Measurements from ENCODE around the gene SLC25A3.
"Not testable (repeated sequence)": the region's sequence is repeated elsewhere in the genome, so short reads cannot be mapped to it uniquely, and the experiment has no call there.

SLC25A3 gene

DNA sequence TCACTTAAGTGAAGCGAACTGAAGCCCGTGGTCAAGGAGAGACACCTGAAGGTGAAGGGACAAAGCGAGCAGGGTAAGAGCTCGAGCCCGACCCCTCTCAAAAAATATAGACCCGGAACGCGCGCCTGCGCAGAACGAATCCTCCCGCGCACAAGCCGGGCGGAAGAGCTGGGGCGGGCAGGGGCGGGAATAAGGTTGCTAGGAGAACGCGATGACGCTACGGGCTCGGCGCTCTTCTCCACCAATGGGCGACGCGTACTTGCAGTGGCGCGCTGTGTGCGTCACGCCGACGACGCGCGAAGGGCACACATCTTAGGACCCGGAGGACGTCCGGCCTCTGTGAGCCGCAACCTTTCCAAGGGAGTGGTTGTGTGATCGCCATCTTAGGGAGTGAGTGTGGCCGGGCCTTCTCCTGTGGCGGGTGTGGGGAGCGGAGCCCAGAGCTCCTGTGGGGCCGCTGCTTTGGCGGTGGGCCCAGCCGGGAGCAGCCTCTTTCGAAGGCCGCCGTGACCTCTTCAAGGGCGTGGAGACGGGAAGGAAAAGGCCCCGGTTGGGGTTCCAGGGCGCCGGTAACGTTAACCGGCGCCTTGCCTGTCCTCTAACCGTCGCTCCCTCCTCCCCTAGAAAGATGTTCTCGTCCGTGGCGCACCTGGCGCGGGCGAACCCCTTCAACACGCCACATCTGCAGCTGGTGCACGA, at the start of gene SLC25A3:
SLC25A3 (plus strand) TSS at position 336 of the 699 bp plus-strand sequence; CDS start at position 629, 293 bp downstream.
- peak; percentile 99 for DNase-seq

DNA sequence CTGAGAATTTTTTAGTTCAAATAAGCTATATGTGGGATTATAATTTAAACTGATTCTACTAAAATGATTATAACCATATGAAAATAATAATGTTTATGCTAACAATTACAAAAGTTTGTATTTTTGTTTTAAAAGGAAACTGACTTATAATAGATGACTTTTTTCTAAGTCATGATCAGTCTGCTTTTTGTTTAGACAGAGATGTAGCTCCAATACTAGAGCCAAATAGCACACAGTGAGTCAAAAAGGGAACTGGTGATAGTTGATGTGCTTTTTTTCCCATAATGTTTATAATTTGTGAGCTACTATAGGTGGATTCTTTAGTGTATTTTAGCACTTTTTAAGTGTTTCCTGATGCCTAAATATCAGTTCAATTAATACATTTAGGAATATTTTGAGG, 49.8 kb upstream of the SLC25A3 start:
- no peak for DNase-seq

GRCh38 chr12:98544751-98545150, 48.7 kb upstream of the SLC25A3 start:
- DNase-seq = no peak

- no peak for DNase-seq
Measured at GRCh38 chr12:98549371-98550110, 43.9 kb upstream of the SLC25A3 start.

DNA sequence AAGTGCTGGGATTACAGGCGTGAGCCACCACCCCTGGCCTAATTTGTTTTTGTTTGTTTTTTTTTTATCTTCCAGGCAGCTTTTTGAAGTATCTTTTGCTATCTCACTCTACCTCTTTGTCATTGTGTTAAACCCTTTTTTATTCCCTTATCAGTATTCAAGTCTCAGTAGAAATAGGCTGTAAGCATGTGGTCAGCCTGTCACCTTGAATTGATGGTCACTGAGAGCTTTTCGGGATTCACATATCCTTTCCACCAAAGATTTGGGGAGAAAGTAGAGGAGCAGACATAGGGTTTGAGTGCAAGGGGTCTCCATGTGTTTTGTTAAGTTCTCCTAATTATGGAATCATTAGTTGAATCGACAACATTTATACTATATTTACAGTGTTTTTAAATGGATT, 41.7 kb upstream of the SLC25A3 start:
- DNase-seq = no peak

DNA sequence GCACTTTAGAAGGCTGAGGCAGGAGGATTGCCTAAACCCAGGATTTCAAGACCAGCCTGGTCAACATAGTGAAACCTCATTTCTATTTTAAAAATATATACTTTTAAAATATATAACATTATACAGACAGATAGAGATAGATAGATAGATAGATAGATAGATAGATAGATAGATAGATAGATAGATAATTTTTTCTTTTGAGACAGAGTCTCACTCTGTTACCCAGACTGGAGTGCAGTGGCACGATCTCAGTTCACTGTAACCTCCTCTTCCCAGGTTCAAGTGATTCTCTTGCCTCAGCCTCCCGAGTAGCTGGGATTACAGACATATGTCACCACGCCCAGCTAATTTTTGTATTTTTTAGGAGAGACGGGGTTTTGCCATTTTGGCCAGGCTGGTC, 35.4 kb upstream of the SLC25A3 start:
- DNase-seq = not testable (repeated sequence)

DNA sequence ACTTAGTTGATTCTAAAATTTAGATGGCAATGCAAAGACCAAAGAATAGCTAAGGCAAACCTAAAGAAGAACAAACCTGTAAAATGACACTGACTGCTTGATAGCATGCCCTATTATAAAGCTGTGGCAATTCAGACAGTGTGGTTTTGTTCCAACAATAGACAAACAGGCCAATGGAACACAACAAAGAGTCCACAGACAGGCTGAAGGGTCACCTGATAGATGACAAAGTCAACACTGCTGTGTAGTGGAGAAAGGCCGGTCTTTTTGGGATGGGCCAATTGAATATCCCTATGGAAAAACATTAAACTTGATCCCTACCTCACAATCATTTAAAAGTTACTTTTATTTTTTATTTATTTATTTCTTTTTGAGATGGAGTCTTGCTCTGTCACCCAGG, 33.8 kb upstream of the SLC25A3 start:
- peak; percentile 18 for DNase-seq

DNA sequence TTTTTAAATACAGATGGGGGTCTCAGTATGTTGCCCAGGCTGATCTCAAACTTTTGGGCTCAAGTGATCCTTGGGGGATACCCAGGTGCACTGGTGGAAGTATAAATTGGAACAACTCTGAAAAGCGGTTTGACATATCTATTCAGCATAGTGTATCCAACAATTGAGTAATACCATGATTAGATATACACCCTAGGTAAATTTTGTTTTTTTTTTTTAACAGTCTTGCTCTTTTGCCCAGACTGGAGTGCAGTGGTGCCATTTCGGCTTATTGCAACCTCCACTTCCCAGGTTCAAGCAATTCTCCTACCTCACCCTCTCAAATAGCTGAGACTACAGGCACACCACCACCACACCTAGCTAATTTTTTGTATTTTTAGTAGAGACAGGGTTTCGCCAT, 31.6 kb upstream of the SLC25A3 start:
- no peak for DNase-seq

DNA sequence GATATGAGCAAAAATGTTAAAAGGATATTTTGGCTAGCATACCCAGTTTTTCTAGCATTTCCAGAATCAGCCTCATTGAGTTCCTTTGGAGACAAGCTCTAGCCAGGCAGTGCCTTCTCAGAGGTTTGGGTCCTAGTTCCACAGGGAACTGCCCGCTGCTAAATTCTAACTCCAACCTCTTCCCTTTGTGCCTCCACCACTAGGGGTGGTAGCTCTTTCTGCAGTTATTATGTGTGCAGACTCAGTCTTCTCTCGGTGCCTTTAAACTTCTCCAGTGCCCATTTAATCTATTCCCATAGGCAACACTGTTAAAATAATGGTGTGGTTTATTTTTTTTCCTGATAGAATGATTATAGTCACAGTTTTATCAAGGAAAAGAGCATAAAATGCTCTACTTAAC, 21.5 kb upstream of the SLC25A3 start:
- DNase-seq = peak; percentile 16

DNA sequence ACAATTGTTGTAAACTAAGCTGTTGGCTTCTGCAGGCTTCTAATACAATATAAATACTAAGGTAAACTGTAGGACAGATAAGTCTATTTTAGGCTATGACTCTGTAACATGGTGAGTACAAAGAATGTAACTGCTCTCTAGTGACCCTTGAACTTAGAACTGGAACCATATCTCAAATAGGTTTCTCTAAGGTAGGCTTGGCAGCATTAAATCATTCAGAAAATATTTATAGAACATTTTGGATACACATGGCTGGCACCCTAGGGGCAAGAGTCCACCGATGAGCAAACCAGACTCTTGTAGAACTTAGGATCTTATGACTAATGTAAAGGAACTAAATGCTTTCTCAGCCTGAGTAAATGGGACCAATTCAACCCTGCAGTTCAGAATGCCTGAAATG, 19.4 kb upstream of the SLC25A3 start:
- DNase-seq = no peak

DNA sequence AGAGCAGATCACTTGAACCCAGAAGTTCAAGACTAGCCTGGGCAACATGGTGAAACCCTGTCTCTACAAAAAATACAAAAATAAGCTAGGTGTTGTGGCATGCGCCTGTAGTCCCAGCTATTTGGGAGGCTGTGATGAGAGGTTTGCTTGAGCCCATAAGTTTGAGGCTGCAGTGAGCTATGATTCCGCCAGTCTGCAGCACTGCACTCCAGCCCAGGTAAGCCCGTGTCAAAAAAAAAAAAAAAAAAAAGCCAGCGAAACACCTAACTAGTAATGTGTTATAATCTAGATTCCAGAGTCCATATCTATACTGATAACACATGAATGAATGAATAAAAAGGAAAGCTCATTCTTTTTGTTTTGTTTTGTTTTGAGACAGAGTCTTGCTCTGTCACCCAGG, 18.5 kb upstream of the SLC25A3 start:
- DNase-seq = no peak

DNA sequence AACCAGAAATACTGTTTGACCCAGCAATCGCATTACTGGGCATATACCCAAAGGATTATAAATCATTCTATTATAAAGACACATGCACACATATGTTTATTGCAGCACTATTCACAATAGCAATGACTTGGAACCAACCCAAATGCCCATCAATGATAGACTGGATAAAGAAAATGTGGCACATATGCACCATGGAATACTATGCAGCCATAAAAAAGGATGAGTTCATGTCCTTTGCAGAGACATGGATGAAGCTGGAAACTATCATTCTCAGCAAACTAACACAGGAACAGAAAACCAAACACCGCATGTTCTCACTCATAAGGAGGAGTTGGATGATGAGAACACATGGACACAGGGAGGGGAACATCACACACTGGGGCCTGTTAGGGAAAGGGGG, 16.7 kb upstream of the SLC25A3 start:
- DNase-seq = not testable (repeated sequence)

DNA sequence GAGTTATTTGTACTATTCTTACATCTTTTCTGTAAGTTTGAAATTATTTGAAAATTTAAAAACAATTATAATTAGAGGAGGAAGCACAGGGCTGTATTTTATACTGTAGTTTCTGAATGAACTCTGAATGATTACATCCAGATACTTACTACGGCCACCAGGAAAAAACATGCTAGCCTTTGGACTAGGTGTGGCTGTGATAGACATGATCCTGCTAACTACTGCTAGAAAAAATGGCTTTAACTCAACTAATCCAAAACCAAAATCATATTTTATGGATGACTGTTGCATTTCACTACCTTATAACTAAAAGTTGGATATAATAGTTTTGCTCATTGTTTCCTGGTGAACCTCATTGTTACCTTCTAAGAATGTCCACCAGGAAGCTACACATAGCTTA, 15.1 kb upstream of the SLC25A3 start:
- DNase-seq = no peak

DNA sequence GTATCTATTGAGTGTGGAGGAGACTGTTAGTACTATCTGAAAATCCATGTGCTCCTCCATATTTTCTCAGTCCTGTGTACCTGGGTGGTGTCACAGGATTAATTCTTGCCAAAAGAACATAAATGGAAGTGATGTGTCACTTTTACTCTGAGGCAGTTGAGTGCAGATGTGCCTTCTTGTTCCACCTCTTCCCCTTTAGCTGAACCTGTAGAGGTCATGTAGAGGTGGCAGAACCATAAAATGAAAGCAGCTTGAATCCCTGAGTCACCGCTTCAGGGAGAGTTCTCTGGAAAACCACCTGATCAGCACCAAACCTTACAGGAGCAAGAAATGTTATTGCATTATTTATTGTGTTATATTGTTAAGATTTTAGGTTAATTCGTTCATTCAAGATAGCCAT, 14.7 kb upstream of the SLC25A3 start:
- DNase-seq = peak; percentile 34

GRCh38 chr12:98579347-98579746, 14.1 kb upstream of the SLC25A3 start:
- DNase-seq = peak; percentile 13

DNA sequence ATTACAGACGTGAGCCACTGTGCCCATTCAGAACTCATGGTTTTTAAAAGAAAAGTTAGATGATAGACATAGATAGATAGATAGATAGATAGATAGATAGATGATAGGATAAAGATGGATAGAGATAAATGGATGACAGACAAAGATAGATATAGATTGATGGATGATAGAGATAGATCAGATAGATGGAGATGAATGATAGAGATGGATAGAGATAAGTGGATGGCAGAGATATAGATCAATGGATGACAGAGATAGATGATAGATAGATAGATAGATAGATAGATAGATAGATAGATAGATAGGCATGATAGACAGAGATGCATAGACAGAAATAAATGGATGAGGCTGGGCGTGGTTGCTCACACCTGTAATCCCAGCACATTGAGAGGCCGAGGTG, 13.7 kb upstream of the SLC25A3 start:
- DNase-seq = no peak

DNA sequence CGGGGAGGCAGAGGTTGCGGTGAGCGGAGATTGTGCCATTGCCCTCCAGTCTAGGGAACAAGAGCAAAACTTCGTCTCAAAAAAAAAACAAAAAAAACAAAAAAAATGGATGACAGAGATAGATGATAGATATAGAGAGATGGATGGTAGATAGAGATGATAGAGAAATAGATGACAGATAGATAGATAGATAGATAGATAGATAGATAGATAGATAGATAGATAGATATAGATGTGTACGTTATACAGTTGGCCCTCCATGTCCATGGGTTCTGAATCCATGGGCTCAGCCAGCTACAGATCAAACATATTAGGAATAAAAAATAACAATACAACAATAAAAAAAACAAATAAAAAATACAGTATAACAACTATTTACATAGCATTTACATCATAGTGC, 12.8 kb upstream of the SLC25A3 start:
- no peak for DNase-seq

GRCh38 chr12:98581101-98581500, 12.4 kb upstream of the SLC25A3 start:
- DNase-seq = no peak

- no peak for DNase-seq
Measured at GRCh38 chr12:98582093-98582492, 11.4 kb upstream of the SLC25A3 start.

GRCh38 chr12:98587084-98587483, 6.4 kb upstream of the SLC25A3 start:
- peak; percentile 50 for DNase-seq

GRCh38 chr12:98591209-98591608, 2.3 kb upstream of the SLC25A3 start:
- DNase-seq = no peak

GRCh38 chr12:98592825-98593322, 612 bp upstream of the SLC25A3 start:
- DNase-seq = peak; percentile 39

DNA sequence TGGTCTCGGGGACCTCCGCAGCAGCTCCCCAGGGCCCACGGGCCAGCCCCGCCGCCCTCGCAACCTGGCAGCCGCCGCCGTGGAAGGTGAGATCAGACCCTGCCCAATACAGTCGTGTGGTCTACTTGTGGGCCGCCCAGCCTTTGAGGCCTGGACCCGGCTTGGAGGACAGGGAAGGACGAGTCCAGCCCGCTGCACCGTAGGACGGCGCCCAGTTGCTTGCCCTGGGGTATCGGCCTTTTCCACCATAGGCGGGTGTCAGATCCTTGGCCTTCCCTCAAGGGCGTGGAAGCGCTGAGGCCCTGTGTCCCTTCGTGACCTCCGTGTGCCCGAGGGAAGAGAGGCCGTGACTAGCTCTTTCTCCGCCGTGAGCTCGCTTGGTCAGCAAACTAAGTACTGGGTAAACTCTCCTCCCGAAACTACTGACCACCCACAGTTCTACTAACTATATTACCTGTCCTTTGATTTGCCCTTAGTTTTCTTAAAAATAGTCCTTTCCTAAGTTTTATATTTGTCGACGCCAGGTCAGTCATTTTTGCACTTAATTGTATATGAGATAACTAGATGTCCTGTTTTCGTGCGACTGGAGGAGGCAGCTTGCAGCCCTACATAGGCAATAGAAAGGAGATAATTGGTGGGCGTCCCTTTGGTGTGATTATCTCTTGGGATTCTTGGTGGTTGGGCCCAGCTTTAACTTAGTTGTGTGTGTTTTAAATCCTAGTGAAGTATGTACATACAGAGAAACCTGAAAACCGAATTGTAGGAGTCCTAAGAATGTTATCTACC, 757 bp downstream of the SLC25A3 start:
- DNase-seq = peak; percentile 67

Data from NCI-H69 (cell line).